Activated B cell treated with CpG ODN at 0.5 μM for 24 hours (primary cell): Measurements from ENCODE around the gene PARD6A. TPM values are rescaled to one million over a fixed set of nuclear protein-coding genes. Genes with fewer than 3 reads are reported as not detected.

Experiments
- ATAC-seq: fragments of 200-7000 bp; cut with Tn5 transposase; one replicate; pipeline ENCODE4 v1.10.0; 2021; ENCODE audit warnings: low read depth, mild to moderate bottlenecking, moderate library complexity
- CTCF ChIA-PET: fragments of 350-600 bp; sonication (Branson Sonifier 250); formaldehyde crosslinking; loops from one replicate; lab custom pipeline; 2021; ENCODE audit warnings: antibody characterized with exemption; lab: Charles Lee
- POLR2A ChIA-PET: fragments of 350-600 bp; sonication (Branson Sonifier 250); formaldehyde crosslinking; loops from one replicate; lab custom pipeline; 2021; ENCODE audit warnings: antibody characterized with exemption; lab: Charles Lee
- DNase-seq: peaks from one replicate; pipeline ENCODE4 v3.0.0; 2022
- H3K27ac Mint-ChIP-seq: one replicate; pipeline ENCODE4 v1.8.0; 2020; ENCODE audit warnings: mixed read lengths
- H3K27me3 Mint-ChIP-seq: one replicate; pipeline ENCODE4 v1.8.0; 2021; ENCODE audit warnings: mixed read lengths
- H3K36me3 Mint-ChIP-seq: one replicate; pipeline ENCODE4 v1.8.0; 2021; ENCODE audit warnings: low read depth, mixed read lengths
- H3K4me1 Mint-ChIP-seq: one replicate; pipeline ENCODE4 v1.8.0; 2021; ENCODE audit warnings: mixed read lengths
- H3K4me3 Mint-ChIP-seq: one replicate; pipeline ENCODE4 v1.8.0; 2020; ENCODE audit warnings: mild to moderate bottlenecking, mixed read lengths
- H3K9me3 Mint-ChIP-seq: one replicate; pipeline ENCODE4 v1.8.0; 2020; ENCODE audit warnings: mixed read lengths
- intact Hi-C: fragments of 100-400 bp; cut with micrococcal nuclease; formaldehyde crosslinking; loops from one replicate; pipeline ENCODE4 v1.15.1; 2024
- total RNA-seq: library from RNA; stranded (reverse); gene quantifications from 2 replicates; pipeline ENCODE4 v1.2.3, GENCODE V29; 2022
- TF ChIP-seq, protein P1 (sequence below): fragments of 200-600 bp; IDR thresholded peaks from one replicate; pipeline ENCODE4 v1.8.0; 2022; ENCODE audit warnings: antibody characterized with exemption, mild to moderate bottlenecking

The PARD6A gene
- total RNA-seq, 1 donor from 2014 or later, result 5.9 TPM

GRCh38 chr16:67656344-67657016 lies 4.3 kb upstream of the PARD6A start:
- no peak for ATAC-seq
- Mint-ChIP-seq H3K27ac (no peak overlapping the region), H3K27me3 (no peaks in the 10 kb centered on the region), H3K9me3 (no peaks in the 10 kb centered on the region), H3K4me3 (no peak overlapping the region), H3K4me1 (peaks cover 24% of the 10 kb centered on the region), H3K36me3 (peaks cover 53% of the 10 kb centered on the region)
- TF ChIP-seq, protein P1, sequence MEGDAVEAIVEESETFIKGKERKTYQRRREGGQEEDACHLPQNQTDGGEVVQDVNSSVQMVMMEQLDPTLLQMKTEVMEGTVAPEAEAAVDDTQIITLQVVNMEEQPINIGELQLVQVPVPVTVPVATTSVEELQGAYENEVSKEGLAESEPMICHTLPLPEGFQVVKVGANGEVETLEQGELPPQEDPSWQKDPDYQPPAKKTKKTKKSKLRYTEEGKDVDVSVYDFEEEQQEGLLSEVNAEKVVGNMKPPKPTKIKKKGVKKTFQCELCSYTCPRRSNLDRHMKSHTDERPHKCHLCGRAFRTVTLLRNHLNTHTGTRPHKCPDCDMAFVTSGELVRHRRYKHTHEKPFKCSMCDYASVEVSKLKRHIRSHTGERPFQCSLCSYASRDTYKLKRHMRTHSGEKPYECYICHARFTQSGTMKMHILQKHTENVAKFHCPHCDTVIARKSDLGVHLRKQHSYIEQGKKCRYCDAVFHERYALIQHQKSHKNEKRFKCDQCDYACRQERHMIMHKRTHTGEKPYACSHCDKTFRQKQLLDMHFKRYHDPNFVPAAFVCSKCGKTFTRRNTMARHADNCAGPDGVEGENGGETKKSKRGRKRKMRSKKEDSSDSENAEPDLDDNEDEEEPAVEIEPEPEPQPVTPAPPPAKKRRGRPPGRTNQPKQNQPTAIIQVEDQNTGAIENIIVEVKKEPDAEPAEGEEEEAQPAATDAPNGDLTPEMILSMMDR, result no peak
- ChIA-PET POLR2A (interaction anchor here (0.5 to 0.6 kb wide), 2 partner anchors 158 to 465 kb away, joined by 4 to 5 read pairs; no protein-coding TSS in a partner anchor), CTCF (no interaction called here)
- intact Hi-C loops, result no loop called here
- no peak for DNase-seq

- intact Hi-C loops, result no loop called here
- CTCF ChIA-PET, result no interaction called here
- POLR2A ChIA-PET, result interaction anchor here (0.5 to 1.0 kb wide), 4 partner anchors 21 to 465 kb away, joined by 3 to 5 read pairs (median 4); no protein-coding TSS in a partner anchor
- no peaks in the 10 kb centered on the region for H3K9me3 Mint-ChIP-seq
- H3K4me3 Mint-ChIP-seq, result no peak overlapping the region
- H3K4me1 Mint-ChIP-seq, result peaks cover 26% of the 10 kb centered on the region
- H3K27ac Mint-ChIP-seq, result no peak overlapping the region
- ATAC-seq, result no peak
- TF ChIP-seq, protein P1, result no peak
- no peaks in the 10 kb centered on the region for H3K27me3 Mint-ChIP-seq
- H3K36me3 Mint-ChIP-seq, result peaks cover 47% of the 10 kb centered on the region
- DNase-seq, result no peak
Measured at GRCh38 chr16:67657017-67657608, 3.6 kb upstream of the PARD6A start.

DNA sequence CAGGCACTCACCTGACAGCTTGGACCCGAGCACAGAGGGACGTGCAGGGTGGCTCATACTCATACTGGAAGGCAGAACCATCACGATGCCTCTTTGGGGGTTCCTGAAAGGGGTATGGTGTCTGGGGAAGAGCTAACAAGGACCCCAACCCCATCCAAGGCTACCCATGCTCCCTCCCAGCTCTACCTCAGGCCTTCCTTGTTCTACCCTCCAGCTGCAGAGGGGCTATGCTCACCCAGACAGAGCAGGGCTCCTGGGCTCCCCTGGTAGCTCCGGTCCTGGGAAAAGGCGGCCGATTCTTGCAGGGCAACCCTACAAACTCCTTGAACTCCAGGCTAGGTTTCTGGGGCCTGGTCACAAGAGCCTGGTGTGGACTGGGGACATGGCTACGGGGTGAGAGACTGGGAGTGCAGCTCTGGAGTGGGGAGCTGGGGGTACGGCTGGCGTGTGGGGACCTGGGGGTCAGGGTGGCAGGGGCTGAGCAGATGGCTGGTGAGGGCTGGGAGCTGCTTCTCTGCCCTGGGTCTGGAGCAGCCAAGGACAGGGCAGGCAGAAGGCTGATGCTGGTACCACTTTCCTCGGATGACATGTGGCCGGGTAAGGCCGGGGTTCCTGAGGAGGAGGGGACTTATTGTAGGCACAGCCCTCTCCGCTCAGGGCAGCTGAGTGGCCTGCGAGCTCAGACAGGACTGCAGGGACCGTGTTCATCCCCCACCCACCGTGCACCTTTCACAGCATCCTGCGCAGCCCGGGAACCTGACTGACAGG lies 2.8 kb upstream of the PARD6A start:
- Mint-ChIP-seq H3K9me3 (no peaks in the 10 kb centered on the region), H3K27me3 (no peaks in the 10 kb centered on the region), H3K36me3 (peaks cover 45% of the 10 kb centered on the region), H3K4me3 (no peak overlapping the region), H3K27ac (no peak overlapping the region), H3K4me1 (peaks cover 24% of the 10 kb centered on the region)
- ATAC-seq (no peak), DNase-seq (no peak)
- intact Hi-C loops, result no loop called here
- CTCF ChIA-PET, result interaction anchor here (1.3 to 2.3 kb wide), 3 partner anchors 14 to 136 kb away, joined by 3 to 8 read pairs (median 8); partner anchors contain the start of gene CARMIL2
- POLR2A ChIA-PET, result interaction anchor here (0.5 to 3.6 kb wide), 7 partner anchors 7 to 120 kb away, joined by 3 to 32 read pairs (median 3); partner anchors contain the start of gene CARMIL2
- TF ChIP-seq, protein P1, result no peak

DNA sequence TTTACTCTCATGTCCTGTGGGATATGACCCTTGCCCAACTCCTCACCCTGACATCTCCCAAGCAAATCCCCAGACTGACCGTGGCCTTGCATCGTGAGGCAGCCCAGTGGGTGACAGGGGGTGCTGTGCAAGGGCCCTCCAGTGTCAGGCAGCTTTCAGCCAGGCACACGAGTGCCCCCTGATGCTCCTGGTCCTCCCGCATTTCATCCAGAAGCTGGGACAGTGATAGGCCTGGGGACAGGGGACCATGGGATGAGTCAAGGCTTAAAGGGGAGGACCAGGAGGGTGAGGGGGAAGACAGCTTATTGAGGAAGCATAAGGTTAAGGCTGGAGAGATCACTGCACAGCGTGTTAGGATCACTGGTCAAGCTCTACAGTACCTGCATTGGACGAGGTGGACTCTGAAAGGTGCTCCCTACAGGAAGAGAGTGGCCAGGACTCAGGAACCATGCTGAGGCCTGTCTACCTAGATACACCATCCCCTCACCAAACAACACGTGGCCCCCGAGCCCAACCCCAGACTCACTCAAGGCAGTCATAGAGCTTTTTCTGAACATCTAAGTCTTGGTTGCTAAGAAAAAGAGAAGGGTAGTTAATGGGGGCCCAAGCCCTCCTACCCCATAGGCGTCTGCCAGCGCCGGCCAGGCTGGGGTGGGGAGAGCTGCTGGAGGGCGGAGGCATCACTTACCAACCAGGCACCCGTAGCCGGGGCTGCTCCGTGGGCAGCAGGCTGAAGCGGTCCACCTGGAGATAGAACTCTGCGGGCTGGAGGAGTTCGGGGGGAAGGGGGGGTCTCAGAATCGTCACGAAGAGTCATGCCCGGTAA lies 1.7 kb upstream of the PARD6A start:
- intact Hi-C loops, result no loop called here

More for the DNA sequence above, 1.7 kb upstream of the PARD6A start:
- ATAC-seq, result no peak
- DNase-seq, result no peak
- H3K4me3 Mint-ChIP-seq, result peak overlapping the region; percentile 94
- H3K9me3 Mint-ChIP-seq, result no peaks in the 10 kb centered on the region
- H3K27ac Mint-ChIP-seq, result peak overlapping the region; percentile 74
- H3K27me3 Mint-ChIP-seq, result no peaks in the 10 kb centered on the region
- CTCF ChIA-PET, result interaction anchor here (1.3 to 2.3 kb wide), 3 partner anchors 14 to 137 kb away, joined by 3 to 8 read pairs (median 8); partner anchors contain the start of gene CARMIL2
- POLR2A ChIA-PET, result interaction anchor here (0.8 to 3.6 kb wide), 9 partner anchors 8 to 175 kb away, joined by 3 to 32 read pairs (median 8); partner anchors contain the start of genes CARMIL2, GFOD2, RANBP10 and TSNAXIP1
- peaks cover 42% of the 10 kb centered on the region for H3K36me3 Mint-ChIP-seq
- TF ChIP-seq, protein P1, result no peak
- H3K4me1 Mint-ChIP-seq, result peaks cover 24% of the 10 kb centered on the region
